Right forelimb (tissue), 1 donor: ENCODE measurements around the gene IMP4.

Experiments used
- DNase-seq: peaks from one replicate; pipeline ENCODE4 v3.0.0-alpha.2; 2018

IMP4 gene

DNA sequence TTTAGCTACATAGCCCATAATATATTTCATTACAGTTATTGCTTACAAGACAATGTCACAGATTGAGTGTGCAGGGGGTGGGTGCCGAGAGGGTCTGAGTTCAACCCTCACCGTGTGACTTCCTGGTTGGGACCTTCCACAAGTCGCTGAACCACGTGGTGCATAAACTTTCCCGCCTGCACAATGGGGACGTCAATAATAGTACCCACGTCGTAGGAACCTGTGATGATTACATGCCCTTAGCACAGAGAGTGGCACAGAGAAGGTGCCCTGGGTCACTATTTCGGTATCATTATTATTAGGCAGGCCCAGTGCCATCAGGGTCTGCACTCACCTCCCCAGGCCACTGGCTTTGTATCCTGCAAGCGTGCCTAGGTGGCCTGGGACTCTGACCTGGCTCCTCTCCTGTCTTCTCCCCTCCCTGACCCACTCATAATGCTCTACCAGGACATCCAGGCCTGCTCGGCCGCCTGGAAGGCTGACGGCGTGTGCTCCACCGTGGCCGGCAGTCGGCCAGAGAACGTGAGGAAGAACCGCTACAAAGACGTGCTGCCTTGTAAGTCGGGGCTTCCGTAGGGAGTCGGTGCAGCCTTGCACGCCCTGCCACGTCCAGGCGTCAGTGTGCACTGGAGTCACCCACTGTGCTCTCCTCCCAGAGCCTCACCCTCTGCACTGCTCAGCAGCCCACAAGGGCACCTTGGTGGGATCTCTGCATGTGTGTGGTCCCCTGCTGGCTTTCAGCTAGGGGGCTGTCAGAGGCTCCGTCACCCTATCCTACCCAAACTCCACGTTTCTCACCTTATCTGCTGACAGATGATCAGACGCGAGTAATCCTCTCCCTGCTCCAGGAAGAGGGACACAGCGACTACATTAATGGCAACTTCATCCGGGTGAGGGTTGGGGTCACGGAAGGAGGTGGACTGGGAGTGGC is 16.0 kb downstream of the IMP4 start:
- no peak for DNase-seq

- DNase-seq = no peak
Measured at GRCh38 chr2:130359466-130359865, 16.8 kb downstream of the IMP4 start.

DNA sequence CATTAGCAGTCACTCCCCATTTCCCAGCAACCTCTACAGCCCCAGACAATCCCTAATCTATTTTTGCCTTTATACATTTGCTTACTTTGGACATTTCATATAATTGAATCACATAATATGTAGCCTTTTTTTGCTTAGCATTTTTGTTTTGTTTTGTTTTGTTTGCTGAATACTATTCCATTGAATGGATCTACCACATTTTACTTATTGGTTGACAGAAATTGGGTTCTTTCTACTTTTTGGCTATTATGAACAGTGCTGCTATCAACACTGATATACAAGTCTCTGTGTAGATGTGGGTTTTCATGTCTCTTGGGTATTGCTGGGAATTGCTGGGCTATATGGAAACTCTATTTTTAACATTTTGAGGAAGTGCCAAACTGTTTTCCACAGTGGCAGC is 20.8 kb downstream of the IMP4 start:
- DNase-seq = no peak

DNA sequence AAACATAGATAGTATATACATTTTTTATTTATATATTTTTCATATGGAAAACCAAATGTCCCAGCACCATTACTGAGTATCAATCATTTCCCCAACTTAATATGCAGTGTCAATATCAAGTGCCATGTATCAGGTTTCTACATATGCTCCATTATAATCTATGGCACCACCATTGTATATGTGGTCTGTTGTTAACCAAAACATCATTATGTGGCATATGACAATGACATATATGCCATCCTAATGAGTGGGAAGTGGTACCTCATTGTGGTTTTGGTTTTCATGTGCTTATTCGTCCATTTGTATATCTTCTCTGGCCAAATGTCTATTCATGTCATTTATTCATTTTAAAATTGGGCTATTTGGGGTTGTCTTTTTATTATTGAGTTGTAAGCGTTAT is 22.4 kb downstream of the IMP4 start:
- DNase-seq = no peak

- no peak for DNase-seq
Measured at GRCh38 chr2:130365963-130366362, 23.3 kb downstream of the IMP4 start.

DNA sequence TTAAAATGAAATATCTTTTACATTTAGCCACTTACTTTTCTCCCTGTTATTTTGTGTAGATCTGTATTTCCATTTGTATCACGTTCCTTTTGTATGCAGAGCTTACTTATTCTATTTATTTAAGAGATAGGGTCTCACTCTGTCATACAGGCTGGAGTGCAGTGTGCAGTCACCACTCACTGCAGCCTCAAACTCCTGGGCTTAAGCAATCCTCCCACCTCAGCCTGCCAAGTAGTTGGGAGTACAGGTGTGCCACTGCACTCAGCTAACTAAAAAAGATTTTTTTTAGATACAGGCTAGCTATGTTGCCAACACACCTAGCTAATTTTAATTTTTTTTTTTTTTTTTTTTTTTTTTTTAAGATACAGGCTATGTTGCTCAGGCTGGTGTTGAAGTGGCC is 24.0 kb downstream of the IMP4 start:
- no peak for DNase-seq

DNA sequence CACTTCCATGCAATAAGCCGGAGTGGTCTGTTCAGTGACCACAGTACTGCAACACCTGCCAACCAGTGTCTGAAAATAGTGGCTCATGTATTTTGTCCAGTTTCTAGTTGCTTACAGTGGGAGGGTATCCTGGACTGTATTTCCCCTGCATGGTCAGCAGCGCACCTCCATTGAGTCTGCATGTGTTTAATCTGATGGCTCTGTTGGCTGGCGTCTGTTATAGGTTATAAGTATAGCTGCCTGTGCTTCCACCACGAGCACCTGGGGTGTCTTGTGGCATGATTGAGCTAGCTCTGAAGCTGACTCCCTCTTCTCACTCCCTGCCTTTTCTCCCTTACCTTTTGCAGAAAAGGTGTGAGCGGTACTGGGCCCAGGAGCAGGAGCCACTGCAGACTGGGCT is 26.1 kb downstream of the IMP4 start:
- no peak for DNase-seq

GRCh38 chr2:130369311-130369964 is 26.7 kb downstream of the IMP4 start:
- no peak for DNase-seq

GRCh38 chr2:130369965-130370341 is 27.3 kb downstream of the IMP4 start:
- no peak for DNase-seq

DNA sequence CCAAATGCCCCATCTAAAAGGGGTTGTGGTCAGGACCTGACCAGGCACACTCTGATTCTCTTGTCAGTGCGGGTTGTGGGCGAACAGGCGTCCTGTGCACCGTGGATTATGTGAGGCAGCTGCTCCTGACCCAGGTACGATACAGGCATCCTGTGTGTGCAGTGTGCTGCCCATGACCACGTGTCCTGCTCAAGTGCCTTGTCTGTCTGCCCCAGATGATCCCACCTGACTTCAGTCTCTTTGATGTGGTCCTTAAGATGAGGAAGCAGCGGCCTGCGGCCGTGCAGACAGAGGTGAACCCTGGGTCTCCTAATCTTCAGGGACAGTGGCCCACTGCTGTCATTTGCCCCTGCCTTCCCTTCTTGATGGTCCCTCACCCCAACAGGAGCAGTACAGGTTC is 27.8 kb downstream of the IMP4 start:
- DNase-seq = no peak

GRCh38 chr2:130371723-130372054 is 29.0 kb downstream of the IMP4 start:
- DNase-seq = no peak

GRCh38 chr2:130372055-130372832 is 29.5 kb downstream of the IMP4 start:
- DNase-seq = peak; percentile 93

GRCh38 chr2:130372833-130373807 is 30.4 kb downstream of the IMP4 start:
- DNase-seq = no peak

DNA sequence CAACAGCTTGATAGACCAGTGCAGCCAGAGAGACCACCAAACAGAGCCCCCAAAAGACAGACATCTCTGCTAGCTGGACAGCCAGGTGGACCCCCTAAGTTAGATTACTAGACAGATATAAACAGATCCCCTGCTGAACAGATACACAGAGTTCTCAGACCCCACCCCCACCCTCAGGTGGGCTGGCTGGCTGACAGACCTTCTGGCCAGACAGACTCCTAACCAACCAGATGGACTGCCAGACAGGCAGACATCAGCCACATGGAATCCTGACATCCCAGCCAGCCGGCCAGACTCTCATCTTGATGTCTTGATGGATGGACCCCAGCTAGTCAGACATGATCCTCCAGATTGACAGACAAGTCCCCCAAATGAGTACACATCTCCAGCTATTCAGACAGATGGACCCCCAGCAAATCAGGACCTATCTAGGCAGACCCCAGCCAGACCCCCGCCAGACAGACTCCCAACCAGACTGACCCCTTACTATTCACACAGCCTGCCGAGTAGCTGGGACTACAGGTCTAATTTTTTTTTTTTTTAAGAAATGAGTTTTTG is 31.2 kb downstream of the IMP4 start:
- no peak for DNase-seq

- DNase-seq = no peak
Measured at GRCh38 chr2:130374587-130375290, 32.0 kb downstream of the IMP4 start.

GRCh38 chr2:130375291-130376266 is 32.9 kb downstream of the IMP4 start:
- no peak for DNase-seq

GRCh38 chr2:130376433-130377293 is 34.0 kb downstream of the IMP4 start:
- DNase-seq = no peak

- peak; percentile 38 for DNase-seq
Measured at GRCh38 chr2:130377491-130377890, 34.8 kb downstream of the IMP4 start.
